ENCODE measurements around the gene NBAS.

DNA sequence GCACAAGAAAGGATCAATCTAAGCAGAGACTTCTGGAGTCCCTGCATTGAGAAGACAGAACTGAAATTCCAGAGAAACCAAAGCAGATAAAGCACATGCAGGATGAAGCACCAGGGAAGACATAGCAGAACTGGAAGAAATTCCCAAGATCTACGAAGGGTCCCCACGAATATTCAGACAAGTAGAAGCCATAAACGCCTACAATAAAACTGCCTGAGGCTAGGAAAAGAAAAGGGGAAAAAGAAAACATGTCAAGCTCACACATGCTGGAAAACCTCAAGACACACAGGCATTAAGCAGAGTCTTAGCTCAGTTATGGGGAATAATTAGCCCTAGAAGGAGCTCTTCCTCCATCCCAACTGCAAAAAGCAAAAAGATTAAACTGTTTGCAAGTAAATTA, 171.2 kb downstream of the NBAS start:
- TF ChIP-seq TAF1 (IDR thresholded peaks at IDR 0.05; ENCODE audit: borderline replicate concordance, low read depth, low read length): no peak
- TF ChIP-seq POLR2AphosphoS5 (IDR thresholded peaks at IDR 0.05; ENCODE audit: low read depth, low read length): no peak
- no peak for TF ChIP-seq POLR2A (IDR thresholded peaks at IDR 0.05; ENCODE audit: low read depth, low read length)

Data from GM12892 (cell line).